GM23338 (cell line): ENCODE data around the gene MAPK8IP3. TPM values are rescaled to one million over a fixed set of nuclear protein-coding genes. Genes with fewer than 3 reads are reported as not detected.

Experiments used
- ATAC-seq: fragments of 200-7000 bp; cut with Tn5 transposase; 3 replicates; pipeline ENCODE4 v1.9.1; 2020
- DNase-seq: peaks from one replicate; pipeline ENCODE4 v3.0.0-alpha.2; 2015; ENCODE audit warnings: low spot score
- H2AFZ ChIP-seq: fragments of 200-600 bp; sonication (generic); 2 replicates; pipeline ENCODE4 v1.8.0; 2016; ENCODE audit warnings: antibody characterized with exemption, mild to moderate bottlenecking, moderate library complexity
- H3F3A ChIP-seq: fragments of 200-600 bp; sonication (generic); replicated peaks from 2 replicates; pipeline ENCODE4 v1.8.0; 2017; ENCODE audit warnings: antibody characterized with exemption, mixed run types, low read depth
- H3K27ac ChIP-seq: fragments of 200-600 bp; sonication (generic); 2 replicates; pipeline ENCODE4 v1.6.1; 2016; ENCODE audit warnings: low read depth
- H3K27me3 ChIP-seq: fragments of 200-600 bp; sonication (generic); 2 replicates; pipeline ENCODE4 v1.8.0; 2016; ENCODE audit warnings: mild to moderate bottlenecking, mixed run types, moderate library complexity; ENCODE audit not compliant: insufficient read depth
- H3K36me3 ChIP-seq: fragments of 200-600 bp; sonication (generic); 2 replicates; pipeline ENCODE4 v1.8.0; 2016; ENCODE audit warnings: mild to moderate bottlenecking; ENCODE audit not compliant: insufficient read depth
- H3K4me1 ChIP-seq: fragments of 200-600 bp; sonication (generic); 2 replicates; pipeline ENCODE4 v1.8.0; 2016; ENCODE audit warnings: mild to moderate bottlenecking, moderate library complexity; ENCODE audit not compliant: insufficient read depth
- H3K4me2 ChIP-seq: fragments of 200-600 bp; sonication (generic); 2 replicates; pipeline ENCODE4 v1.7.1; 2017; ENCODE audit warnings: mixed run types
- H3K4me3 ChIP-seq: fragments of 200-600 bp; sonication (generic); 2 replicates; pipeline ENCODE4 v1.6.1; 2016; ENCODE audit warnings: mixed run types
- H3K79me2 ChIP-seq: fragments of 200-600 bp; sonication (generic); replicated peaks from 2 replicates; pipeline ENCODE4 v1.8.0; 2017; ENCODE audit warnings: mild to moderate bottlenecking; ENCODE audit not compliant: insufficient read depth
- H3K9me2 ChIP-seq: fragments of 200-600 bp; sonication (generic); 2 replicates; pipeline ENCODE4 v1.8.0; 2017; ENCODE audit not compliant: insufficient read depth
- H4K20me1 ChIP-seq: fragments of 200-600 bp; sonication (generic); replicated peaks from 2 replicates; pipeline ENCODE4 v1.8.0; 2017; ENCODE audit warnings: mild to moderate bottlenecking; ENCODE audit not compliant: insufficient read depth
- H3K27ac Mint-ChIP-seq: 2 replicates; pipeline ENCODE4 v1.8.0; 2020; ENCODE audit warnings: inconsistent platforms, mild to moderate bottlenecking, moderate library complexity, mixed read lengths
- H3K27me3 Mint-ChIP-seq: 3 replicates; pipeline ENCODE4 v1.8.0; 2022; ENCODE audit warnings: low read depth, mild to moderate bottlenecking, moderate library complexity, mixed read lengths, inconsistent platforms; ENCODE audit not compliant: insufficient read depth, poor library complexity
- H3K36me3 Mint-ChIP-seq: 3 replicates; pipeline ENCODE4 v1.8.0; 2021; ENCODE audit warnings: low read depth, mild to moderate bottlenecking, inconsistent platforms, moderate library complexity, mixed read lengths
- H3K4me1 Mint-ChIP-seq: 3 replicates; pipeline ENCODE4 v1.8.0; 2020; ENCODE audit warnings: mild to moderate bottlenecking, inconsistent platforms, mixed read lengths
- H3K4me3 Mint-ChIP-seq: 3 replicates; pipeline ENCODE4 v1.8.0; 2021; ENCODE audit warnings: moderate library complexity, mild to moderate bottlenecking, inconsistent platforms, mixed read lengths
- H3K9me3 Mint-ChIP-seq: 3 replicates; pipeline ENCODE4 v1.8.0; 2020; ENCODE audit warnings: moderate library complexity, mild to moderate bottlenecking, inconsistent platforms, mixed read lengths
- CREB1 ChIP-seq: fragments of 250-450 bp; sonication (Bioruptor Pico); IDR thresholded peaks from 2 replicates; pipeline ENCODE4 v1.5.0; 2020; ENCODE audit warnings: low read depth, mild to moderate bottlenecking, moderate library complexity
- EZH2 ChIP-seq: fragments of 200-600 bp; sonication (generic); IDR thresholded peaks from one replicate; pipeline ENCODE4 v1.8.0; 2017; ENCODE audit warnings: antibody characterized with exemption, mild to moderate bottlenecking, low read depth; ENCODE audit not compliant: unreplicated experiment
- EZH2phosphoT487 ChIP-seq: fragments of 200-600 bp; sonication (generic); IDR thresholded peaks from one replicate; pipeline ENCODE4 v1.8.1; 2018; ENCODE audit warnings: antibody characterized with exemption; ENCODE audit not compliant: unreplicated experiment
- JUNB ChIP-seq: IDR thresholded peaks from one replicate; pipeline ENCODE4 v1.6.1; 2016; ENCODE audit warnings: antibody characterized with exemption; ENCODE audit not compliant: unreplicated experiment
- NANOG ChIP-seq: IDR thresholded peaks from 2 replicates; pipeline ENCODE4 v1.6.1; 2016; ENCODE audit warnings: antibody characterized with exemption, borderline replicate concordance
- POLR2AphosphoS5 ChIP-seq: IDR thresholded peaks from 2 replicates; pipeline ENCODE4 v1.6.1; 2016; ENCODE audit warnings: antibody characterized with exemption, low read depth
- STAT1 ChIP-seq: IDR thresholded peaks from one replicate; pipeline ENCODE4 v1.6.1; 2016; ENCODE audit warnings: antibody characterized with exemption; ENCODE audit not compliant: unreplicated experiment
- ZNF114 ChIP-seq: fragments of 250-450 bp; sonication (Bioruptor Pico); IDR thresholded peaks from 2 replicates; pipeline ENCODE4 v1.5.0; 2020; ENCODE audit warnings: mild to moderate bottlenecking, moderate library complexity
- ZNF331 ChIP-seq: fragments of 250-450 bp; sonication (Bioruptor Pico); IDR thresholded peaks from 2 replicates; pipeline ENCODE4 v1.5.0; 2020; ENCODE audit warnings: low read depth, mild to moderate bottlenecking, moderate library complexity
- polyA plus RNA-seq: library from polyadenylated mRNA; unstranded; fragments of >200 nt; fragmentation: Nextera tagmentation; extraction: Ambion mirVana; gene quantifications from 2 replicates; pipeline ENCODE4 v1.2.1, GENCODE V29; 2016
- total RNA-seq: library from RNA; depleted of rRNA; stranded (reverse); fragments of >200 nt; shearing (Covaris generic); gene quantifications from 2 replicates; pipeline ENCODE4 v1.2.3, GENCODE V29; 2014
- TF ChIP-seq, protein P1 (sequence below): fragments of 250-450 bp; sonication (Bioruptor Pico); IDR thresholded peaks from 2 replicates; pipeline ENCODE4 v1.5.0; 2020; ENCODE audit warnings: mild to moderate bottlenecking, moderate library complexity
- TF ChIP-seq, protein P2 (sequence below): IDR thresholded peaks from one replicate; pipeline ENCODE4 v1.6.1; 2018; ENCODE audit warnings: antibody characterized with exemption; ENCODE audit not compliant: unreplicated experiment
- TF ChIP-seq, protein P3 (sequence below): IDR thresholded peaks from 2 replicates; pipeline ENCODE4 v1.6.1; 2016; ENCODE audit warnings: antibody characterized with exemption
- TF ChIP-seq, protein P4 (sequence below), 2 experiments: fragments of 200-600 bp in 1 of 2; sonication (generic) in 1 of 2; conservative IDR thresholded peaks; 2 replicates each; pipeline versions ENCODE4 v1.5.1 to v1.6.1; 2016 to 2017; ENCODE audit warnings: antibody characterized with exemption in 2 of 2, low read depth in 2 of 2, mild to moderate bottlenecking in 2 of 2, moderate library complexity in 1 of 2

Gene MAPK8IP3
- total and polyA plus RNA-seq, 2 experiments from 2014 or later, result 11.3 to 58.4 TPM

DNA sequence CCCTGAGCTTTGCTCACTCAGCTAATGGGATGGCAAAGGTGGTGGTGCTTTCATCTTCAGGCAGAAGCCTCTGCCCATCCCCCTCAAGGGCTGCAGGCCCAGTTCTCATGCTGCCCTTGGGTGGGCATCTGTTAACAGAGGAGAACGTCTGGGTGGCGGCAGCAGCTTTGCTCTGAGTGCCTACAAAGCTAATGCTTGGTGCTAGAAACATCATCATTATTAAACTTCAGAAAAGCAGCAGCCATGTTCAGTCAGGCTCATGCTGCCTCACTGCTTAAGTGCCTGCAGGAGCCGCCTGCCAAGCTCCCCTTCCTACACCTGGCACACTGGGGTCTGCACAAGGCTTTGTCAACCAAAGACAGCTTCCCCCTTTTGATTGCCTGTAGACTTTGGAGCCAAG, 5.7 kb upstream of the MAPK8IP3 start:
- H3K4me3 Mint-ChIP-seq, result no peak overlapping the region
- H3K27me3 Mint-ChIP-seq, result peaks cover 14% of the 10 kb centered on the region
- DNase-seq (no peak), ATAC-seq (no peak)
- H3K9me2 ChIP-seq, result no peaks in the 10 kb centered on the region
- H3K27ac Mint-ChIP-seq, result no peak overlapping the region
- H4K20me1 ChIP-seq, result peaks cover 58% of the 10 kb centered on the region
- no peaks in the 10 kb centered on the region for H3K9me3 Mint-ChIP-seq
- peaks cover 26% of the 10 kb centered on the region for H3F3A ChIP-seq
- H3K4me2 ChIP-seq, result no peak overlapping the region
- peaks cover 19% of the 10 kb centered on the region for H3K79me2 ChIP-seq
- no peaks in the 10 kb centered on the region for H3K27me3 ChIP-seq
- peaks cover 9% of the 10 kb centered on the region for H3K4me1 Mint-ChIP-seq
- TF ChIP-seq POLR2AphosphoS5, result no peak
- TF ChIP-seq, protein P1, sequence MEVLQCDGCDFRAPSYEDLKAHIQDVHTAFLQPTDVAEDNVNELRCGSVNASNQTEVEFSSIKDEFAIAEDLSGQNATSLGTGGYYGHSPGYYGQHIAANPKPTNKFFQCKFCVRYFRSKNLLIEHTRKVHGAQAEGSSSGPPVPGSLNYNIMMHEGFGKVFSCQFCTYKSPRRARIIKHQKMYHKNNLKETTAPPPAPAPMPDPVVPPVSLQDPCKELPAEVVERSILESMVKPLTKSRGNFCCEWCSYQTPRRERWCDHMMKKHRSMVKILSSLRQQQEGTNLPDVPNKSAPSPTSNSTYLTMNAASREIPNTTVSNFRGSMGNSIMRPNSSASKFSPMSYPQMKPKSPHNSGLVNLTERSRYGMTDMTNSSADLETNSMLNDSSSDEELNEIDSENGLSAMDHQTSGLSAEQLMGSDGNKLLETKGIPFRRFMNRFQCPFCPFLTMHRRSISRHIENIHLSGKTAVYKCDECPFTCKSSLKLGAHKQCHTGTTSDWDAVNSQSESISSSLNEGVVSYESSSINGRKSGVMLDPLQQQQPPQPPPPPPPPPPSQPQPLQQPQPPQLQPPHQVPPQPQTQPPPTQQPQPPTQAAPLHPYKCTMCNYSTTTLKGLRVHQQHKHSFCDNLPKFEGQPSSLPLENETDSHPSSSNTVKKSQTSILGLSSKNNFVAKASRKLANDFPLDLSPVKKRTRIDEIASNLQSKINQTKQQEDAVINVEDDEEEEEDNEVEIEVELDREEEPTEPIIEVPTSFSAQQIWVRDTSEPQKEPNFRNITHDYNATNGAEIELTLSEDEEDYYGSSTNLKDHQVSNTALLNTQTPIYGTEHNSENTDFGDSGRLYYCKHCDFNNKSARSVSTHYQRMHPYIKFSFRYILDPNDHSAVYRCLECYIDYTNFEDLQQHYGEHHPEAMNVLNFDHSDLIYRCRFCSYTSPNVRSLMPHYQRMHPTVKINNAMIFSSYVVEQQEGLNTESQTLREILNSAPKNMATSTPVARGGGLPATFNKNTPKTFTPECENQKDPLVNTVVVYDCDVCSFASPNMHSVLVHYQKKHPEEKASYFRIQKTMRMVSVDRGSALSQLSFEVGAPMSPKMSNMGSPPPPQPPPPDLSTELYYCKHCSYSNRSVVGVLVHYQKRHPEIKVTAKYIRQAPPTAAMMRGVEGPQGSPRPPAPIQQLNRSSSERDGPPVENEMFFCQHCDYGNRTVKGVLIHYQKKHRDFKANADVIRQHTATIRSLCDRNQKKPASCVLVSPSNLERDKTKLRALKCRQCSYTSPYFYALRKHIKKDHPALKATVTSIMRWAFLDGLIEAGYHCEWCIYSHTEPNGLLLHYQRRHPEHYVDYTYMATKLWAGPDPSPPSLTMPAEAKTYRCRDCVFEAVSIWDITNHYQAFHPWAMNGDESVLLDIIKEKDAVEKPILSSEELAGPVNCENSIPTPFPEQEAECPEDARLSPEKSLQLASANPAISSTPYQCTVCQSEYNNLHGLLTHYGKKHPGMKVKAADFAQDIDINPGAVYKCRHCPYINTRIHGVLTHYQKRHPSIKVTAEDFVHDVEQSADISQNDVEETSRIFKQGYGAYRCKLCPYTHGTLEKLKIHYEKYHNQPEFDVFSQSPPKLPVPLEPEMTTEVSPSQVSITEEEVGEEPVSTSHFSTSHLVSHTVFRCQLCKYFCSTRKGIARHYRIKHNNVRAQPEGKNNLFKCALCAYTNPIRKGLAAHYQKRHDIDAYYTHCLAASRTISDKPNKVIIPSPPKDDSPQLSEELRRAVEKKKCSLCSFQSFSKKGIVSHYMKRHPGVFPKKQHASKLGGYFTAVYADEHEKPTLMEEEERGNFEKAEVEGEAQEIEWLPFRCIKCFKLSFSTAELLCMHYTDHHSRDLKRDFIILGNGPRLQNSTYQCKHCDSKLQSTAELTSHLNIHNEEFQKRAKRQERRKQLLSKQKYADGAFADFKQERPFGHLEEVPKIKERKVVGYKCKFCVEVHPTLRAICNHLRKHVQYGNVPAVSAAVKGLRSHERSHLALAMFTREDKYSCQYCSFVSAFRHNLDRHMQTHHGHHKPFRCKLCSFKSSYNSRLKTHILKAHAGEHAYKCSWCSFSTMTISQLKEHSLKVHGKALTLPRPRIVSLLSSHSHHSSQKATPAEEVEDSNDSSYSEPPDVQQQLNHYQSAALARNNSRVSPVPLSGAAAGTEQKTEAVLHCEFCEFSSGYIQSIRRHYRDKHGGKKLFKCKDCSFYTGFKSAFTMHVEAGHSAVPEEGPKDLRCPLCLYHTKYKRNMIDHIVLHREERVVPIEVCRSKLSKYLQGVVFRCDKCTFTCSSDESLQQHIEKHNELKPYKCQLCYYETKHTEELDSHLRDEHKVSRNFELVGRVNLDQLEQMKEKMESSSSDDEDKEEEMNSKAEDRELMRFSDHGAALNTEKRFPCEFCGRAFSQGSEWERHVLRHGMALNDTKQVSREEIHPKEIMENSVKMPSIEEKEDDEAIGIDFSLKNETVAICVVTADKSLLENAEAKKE (CRISPR knock-in tag), result no peak
- TF ChIP-seq CREB1, result no peak
- TF ChIP-seq EZH2, result no peak
- TF ChIP-seq JUNB, result no peak
- TF ChIP-seq, protein P2, sequence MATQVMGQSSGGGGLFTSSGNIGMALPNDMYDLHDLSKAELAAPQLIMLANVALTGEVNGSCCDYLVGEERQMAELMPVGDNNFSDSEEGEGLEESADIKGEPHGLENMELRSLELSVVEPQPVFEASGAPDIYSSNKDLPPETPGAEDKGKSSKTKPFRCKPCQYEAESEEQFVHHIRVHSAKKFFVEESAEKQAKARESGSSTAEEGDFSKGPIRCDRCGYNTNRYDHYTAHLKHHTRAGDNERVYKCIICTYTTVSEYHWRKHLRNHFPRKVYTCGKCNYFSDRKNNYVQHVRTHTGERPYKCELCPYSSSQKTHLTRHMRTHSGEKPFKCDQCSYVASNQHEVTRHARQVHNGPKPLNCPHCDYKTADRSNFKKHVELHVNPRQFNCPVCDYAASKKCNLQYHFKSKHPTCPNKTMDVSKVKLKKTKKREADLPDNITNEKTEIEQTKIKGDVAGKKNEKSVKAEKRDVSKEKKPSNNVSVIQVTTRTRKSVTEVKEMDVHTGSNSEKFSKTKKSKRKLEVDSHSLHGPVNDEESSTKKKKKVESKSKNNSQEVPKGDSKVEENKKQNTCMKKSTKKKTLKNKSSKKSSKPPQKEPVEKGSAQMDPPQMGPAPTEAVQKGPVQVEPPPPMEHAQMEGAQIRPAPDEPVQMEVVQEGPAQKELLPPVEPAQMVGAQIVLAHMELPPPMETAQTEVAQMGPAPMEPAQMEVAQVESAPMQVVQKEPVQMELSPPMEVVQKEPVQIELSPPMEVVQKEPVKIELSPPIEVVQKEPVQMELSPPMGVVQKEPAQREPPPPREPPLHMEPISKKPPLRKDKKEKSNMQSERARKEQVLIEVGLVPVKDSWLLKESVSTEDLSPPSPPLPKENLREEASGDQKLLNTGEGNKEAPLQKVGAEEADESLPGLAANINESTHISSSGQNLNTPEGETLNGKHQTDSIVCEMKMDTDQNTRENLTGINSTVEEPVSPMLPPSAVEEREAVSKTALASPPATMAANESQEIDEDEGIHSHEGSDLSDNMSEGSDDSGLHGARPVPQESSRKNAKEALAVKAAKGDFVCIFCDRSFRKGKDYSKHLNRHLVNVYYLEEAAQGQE, result no peak
- TF ChIP-seq STAT1, result no peak
- no peak for TF ChIP-seq ZNF114 (CRISPR knock-in tag)
- no peak for TF ChIP-seq NANOG
- no peak for TF ChIP-seq ZNF331 (CRISPR knock-in tag)
- TF ChIP-seq, protein P3, sequence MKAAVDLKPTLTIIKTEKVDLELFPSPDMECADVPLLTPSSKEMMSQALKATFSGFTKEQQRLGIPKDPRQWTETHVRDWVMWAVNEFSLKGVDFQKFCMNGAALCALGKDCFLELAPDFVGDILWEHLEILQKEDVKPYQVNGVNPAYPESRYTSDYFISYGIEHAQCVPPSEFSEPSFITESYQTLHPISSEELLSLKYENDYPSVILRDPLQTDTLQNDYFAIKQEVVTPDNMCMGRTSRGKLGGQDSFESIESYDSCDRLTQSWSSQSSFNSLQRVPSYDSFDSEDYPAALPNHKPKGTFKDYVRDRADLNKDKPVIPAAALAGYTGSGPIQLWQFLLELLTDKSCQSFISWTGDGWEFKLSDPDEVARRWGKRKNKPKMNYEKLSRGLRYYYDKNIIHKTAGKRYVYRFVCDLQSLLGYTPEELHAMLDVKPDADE, result no peak
- TF ChIP-seq EZH2phosphoT487, result no peak
- TF ChIP-seq, protein P4, sequence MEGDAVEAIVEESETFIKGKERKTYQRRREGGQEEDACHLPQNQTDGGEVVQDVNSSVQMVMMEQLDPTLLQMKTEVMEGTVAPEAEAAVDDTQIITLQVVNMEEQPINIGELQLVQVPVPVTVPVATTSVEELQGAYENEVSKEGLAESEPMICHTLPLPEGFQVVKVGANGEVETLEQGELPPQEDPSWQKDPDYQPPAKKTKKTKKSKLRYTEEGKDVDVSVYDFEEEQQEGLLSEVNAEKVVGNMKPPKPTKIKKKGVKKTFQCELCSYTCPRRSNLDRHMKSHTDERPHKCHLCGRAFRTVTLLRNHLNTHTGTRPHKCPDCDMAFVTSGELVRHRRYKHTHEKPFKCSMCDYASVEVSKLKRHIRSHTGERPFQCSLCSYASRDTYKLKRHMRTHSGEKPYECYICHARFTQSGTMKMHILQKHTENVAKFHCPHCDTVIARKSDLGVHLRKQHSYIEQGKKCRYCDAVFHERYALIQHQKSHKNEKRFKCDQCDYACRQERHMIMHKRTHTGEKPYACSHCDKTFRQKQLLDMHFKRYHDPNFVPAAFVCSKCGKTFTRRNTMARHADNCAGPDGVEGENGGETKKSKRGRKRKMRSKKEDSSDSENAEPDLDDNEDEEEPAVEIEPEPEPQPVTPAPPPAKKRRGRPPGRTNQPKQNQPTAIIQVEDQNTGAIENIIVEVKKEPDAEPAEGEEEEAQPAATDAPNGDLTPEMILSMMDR (conservative IDR thresholded peaks at IDR 0.05; ENCODE audit: low read depth in 2 of 2), result no peak
- no peak overlapping the region for H3K4me3 ChIP-seq
- peaks cover 82% of the 10 kb centered on the region for H3K36me3 Mint-ChIP-seq
- H2AFZ ChIP-seq, result no peak overlapping the region
- peaks cover 43% of the 10 kb centered on the region for H3K36me3 ChIP-seq
- peaks cover 7% of the 10 kb centered on the region for H3K4me1 ChIP-seq
- no peak overlapping the region for H3K27ac ChIP-seq
